ENCODE results near the gene ELOVL6.
"Not testable (repeated sequence)": the region's sequence is repeated elsewhere in the genome, so short reads cannot be mapped to it uniquely, and the experiment has no call there.

ELOVL6 gene

GRCh38 chr4:110160618-110161017, 37.8 kb downstream of the ELOVL6 start:
- Histone ChIP-seq H3K27ac (no peak overlapping the region), H3K4me3 (no peak overlapping the region)
- DNase-seq (ENCODE audit: low spot score): no peak
- TF ChIP-seq CTCF (IDR thresholded peaks at IDR 0.05): no peak

GRCh38 chr4:110159541-110159940, 38.9 kb downstream of the ELOVL6 start:
- TF ChIP-seq CTCF (IDR thresholded peaks at IDR 0.05): no peak
- no peak overlapping the region for H3K4me3 ChIP-seq
- no peak for DNase-seq (ENCODE audit: low spot score)
- no peak overlapping the region for H3K27ac ChIP-seq

- no peak for TF ChIP-seq CTCF (IDR thresholded peaks at IDR 0.05)
Measured at GRCh38 chr4:110157580-110157979, 40.8 kb downstream of the ELOVL6 start.

GRCh38 chr4:110157166-110157565, 41.2 kb downstream of the ELOVL6 start:
- not testable (repeated sequence) for H3K4me3 ChIP-seq; H3K27ac ChIP-seq; DNase-seq (ENCODE audit: low spot score)

More at GRCh38 chr4:110157580-110157979, 40.8 kb downstream of the ELOVL6 start:
- Histone ChIP-seq H3K27ac (no peak overlapping the region), H3K4me3 (no peak overlapping the region)
- no peak for DNase-seq (ENCODE audit: low spot score)

GRCh38 chr4:110156442-110156841, 42.0 kb downstream of the ELOVL6 start:
- no peak for DNase-seq (ENCODE audit: low spot score)
- no peak for TF ChIP-seq CTCF (IDR thresholded peaks at IDR 0.05)
- no peak overlapping the region for H3K4me3 ChIP-seq
- H3K27ac ChIP-seq: no peak overlapping the region

GRCh38 chr4:110155654-110156053, 42.8 kb downstream of the ELOVL6 start:
- H3K27ac ChIP-seq: no peak overlapping the region
- DNase-seq (ENCODE audit: low spot score): no peak
- no peak overlapping the region for H3K4me3 ChIP-seq
- no peak for TF ChIP-seq CTCF (IDR thresholded peaks at IDR 0.05)

- DNase-seq (ENCODE audit: low spot score): no peak
- TF ChIP-seq CTCF (IDR thresholded peaks at IDR 0.05): no peak
- Histone ChIP-seq H3K4me3 (no peak overlapping the region), H3K27ac (no peak overlapping the region)
Measured at GRCh38 chr4:110154582-110154981, 43.8 kb downstream of the ELOVL6 start.

GRCh38 chr4:110152386-110152785, 46.0 kb downstream of the ELOVL6 start:
- H3K27ac ChIP-seq: no peak overlapping the region
- no peak overlapping the region for H3K4me3 ChIP-seq
- DNase-seq (ENCODE audit: low spot score): no peak
- no peak for TF ChIP-seq CTCF (IDR thresholded peaks at IDR 0.05)
